H9 (cell line): Measurements from ENCODE around the gene FAM217A. TPM values are rescaled to one million over a fixed set of nuclear protein-coding genes. Genes with fewer than 3 reads are reported as not detected.

Experiments used
- DNase-seq: peaks from one replicate; pipeline ENCODE4 v3.0.0-alpha.2; 2017
- H2AFZ ChIP-seq: one replicate; pipeline ENCODE4 v1.6.1; 2013; ENCODE audit warnings: mild to moderate bottlenecking, low read length, control low read depth, moderate library complexity
- H2AK5ac ChIP-seq: 2 replicates; pipeline ENCODE4 v1.6.1; 2013; ENCODE audit warnings: low read length, control low read depth, mixed read lengths; ENCODE audit not compliant: insufficient read length
- H2BK120ac ChIP-seq: one replicate; pipeline ENCODE4 v1.6.1; 2013; ENCODE audit warnings: low read depth, mild to moderate bottlenecking, low read length, control low read depth, inconsistent platforms; ENCODE audit not compliant: poor library complexity, severe bottlenecking
- H2BK12ac ChIP-seq: 2 replicates; pipeline ENCODE4 v1.6.1; 2013; ENCODE audit warnings: low read length, control low read depth, mixed read lengths, low read depth; ENCODE audit not compliant: insufficient read length
- H2BK15ac ChIP-seq: 2 replicates; pipeline ENCODE4 v1.6.1; 2013; ENCODE audit warnings: low read depth, low read length, control low read depth
- H2BK20ac ChIP-seq: one replicate; pipeline ENCODE4 v1.6.1; 2013; ENCODE audit warnings: low read depth, mild to moderate bottlenecking, low read length, control low read depth, inconsistent platforms; ENCODE audit not compliant: poor library complexity, severe bottlenecking
- H2BK5ac ChIP-seq: 2 replicates; pipeline ENCODE4 v1.6.1; 2013; ENCODE audit warnings: low read length, control low read depth, mixed read lengths; ENCODE audit not compliant: insufficient read length
- H3K14ac ChIP-seq: 2 replicates; pipeline ENCODE4 v1.6.1; 2013; ENCODE audit warnings: low read length, control low read depth; ENCODE audit not compliant: insufficient read depth
- H3K18ac ChIP-seq: 2 replicates; pipeline ENCODE4 v1.6.1; 2013; ENCODE audit warnings: low read depth, mild to moderate bottlenecking, mixed read lengths, low read length, control low read depth; ENCODE audit not compliant: insufficient read length
- H3K23ac ChIP-seq: 2 replicates; pipeline ENCODE4 v1.6.1; 2013; ENCODE audit warnings: low read length, control low read depth, mixed read lengths, low read depth; ENCODE audit not compliant: insufficient read length
- H3K23me2 ChIP-seq: 2 replicates; pipeline ENCODE4 v1.6.1; 2013; ENCODE audit warnings: low read depth, mild to moderate bottlenecking, mixed read lengths, low read length, control low read depth; ENCODE audit not compliant: insufficient read length, poor library complexity, severe bottlenecking
- H3K27ac ChIP-seq: 2 replicates; pipeline ENCODE4 v1.5.1; 2013; ENCODE audit warnings: low read length, control low read depth, mixed read lengths, low read depth; ENCODE audit not compliant: insufficient read length
- H3K27me3 ChIP-seq: 2 replicates; pipeline ENCODE4 v1.6.1; 2013; ENCODE audit warnings: low read length, control low read depth, inconsistent platforms; ENCODE audit not compliant: insufficient read depth
- H3K4ac ChIP-seq: 2 replicates; pipeline ENCODE4 v1.6.1; 2013; ENCODE audit warnings: low read depth, mild to moderate bottlenecking, control low read depth, inconsistent platforms, low read length, moderate library complexity
- H3K4me1 ChIP-seq: 2 replicates; pipeline ENCODE4 v1.6.1; 2013; ENCODE audit warnings: low read length, control low read depth, inconsistent platforms; ENCODE audit not compliant: insufficient read depth
- H3K4me2 ChIP-seq: 2 replicates; pipeline ENCODE4 v1.6.1; 2013; ENCODE audit warnings: low read length, control low read depth, mixed read lengths; ENCODE audit not compliant: insufficient read length, insufficient read depth
- H3K56ac ChIP-seq: 2 replicates; pipeline ENCODE4 v1.6.1; 2013; ENCODE audit warnings: low read depth, mild to moderate bottlenecking, mixed read lengths, low read length, control low read depth; ENCODE audit not compliant: insufficient read length
- H3K79me1 ChIP-seq: 2 replicates; pipeline ENCODE4 v1.6.1; 2013; ENCODE audit warnings: low read depth, mild to moderate bottlenecking, moderate library complexity, low read length, control low read depth, inconsistent platforms; ENCODE audit not compliant: insufficient read depth, poor library complexity, severe bottlenecking
- H3K79me2 ChIP-seq: 2 replicates; pipeline ENCODE4 v1.6.1; 2013; ENCODE audit warnings: low read length, control low read depth, inconsistent platforms; ENCODE audit not compliant: insufficient read depth
- H3K9ac ChIP-seq: 2 replicates; pipeline ENCODE4 v1.6.1; 2013; ENCODE audit warnings: low read length, control low read depth, mixed read lengths; ENCODE audit not compliant: insufficient read length; ENCODE audit errors: extremely low read depth
- H3K9me3 ChIP-seq: one replicate; pipeline ENCODE4 v1.6.1; 2013; ENCODE audit warnings: low read depth, low read length, inconsistent platforms; ENCODE audit not compliant: control insufficient read depth
- H3T11ph ChIP-seq: one replicate; pipeline ENCODE4 v1.6.1; 2013; ENCODE audit warnings: mild to moderate bottlenecking, low read length, control low read depth, inconsistent platforms
- H4K20me1 ChIP-seq: one replicate; pipeline ENCODE4 v1.6.1; 2013; ENCODE audit not compliant: control insufficient read depth, insufficient read length, insufficient read depth
- H4K5ac ChIP-seq: 2 replicates; pipeline ENCODE4 v1.6.1; 2013; ENCODE audit warnings: low read depth, mild to moderate bottlenecking, mixed read lengths, low read length, control low read depth; ENCODE audit not compliant: insufficient read length
- H4K8ac ChIP-seq: replicated peaks from 2 replicates; pipeline ENCODE4 v1.6.1; 2013; ENCODE audit warnings: low read length, control low read depth, mixed read lengths, low read depth; ENCODE audit not compliant: insufficient read length
- H4K91ac ChIP-seq: 2 replicates; pipeline ENCODE4 v1.6.1; 2013; ENCODE audit warnings: low read depth, mild to moderate bottlenecking, moderate library complexity, mixed read lengths, low read length, control low read depth; ENCODE audit not compliant: insufficient read length
- H3K27ac Mint-ChIP-seq, 3 experiments: 2 replicates in 2 of 3; 3 replicates in 1 of 3; pipeline ENCODE4 v1.8.0; 2020 to 2021; ENCODE audit warnings: mixed read lengths in 3 of 3, mild to moderate bottlenecking in 1 of 3, moderate library complexity in 1 of 3
- H3K27me3 Mint-ChIP-seq: 2 replicates; pipeline ENCODE4 v1.8.0; 2021; ENCODE audit warnings: low read depth, mild to moderate bottlenecking, moderate library complexity, mixed read lengths
- H3K36me3 Mint-ChIP-seq, 3 experiments: 2 replicates in 2 of 3; 3 replicates in 1 of 3; pipeline ENCODE4 v1.8.0; 2020 to 2021; ENCODE audit warnings: low read depth in 3 of 3, mixed read lengths in 3 of 3; ENCODE audit not compliant: insufficient read depth in 1 of 3
- H3K4me1 Mint-ChIP-seq, 2 experiments: 2 replicates each; pipeline ENCODE4 v1.8.0; 2020; ENCODE audit warnings: mixed read lengths in 2 of 2
- H3K4me3 Mint-ChIP-seq, 2 experiments: 2 replicates in 1 of 2; 3 replicates in 1 of 2; pipeline ENCODE4 v1.8.0; 2020 to 2021; ENCODE audit warnings: mild to moderate bottlenecking in 2 of 2, mixed read lengths in 2 of 2, moderate library complexity in 1 of 2
- H3K9me3 Mint-ChIP-seq, 2 experiments: 2 replicates in 1 of 2; 3 replicates in 1 of 2; pipeline ENCODE4 v1.8.0; 2020; ENCODE audit warnings: mild to moderate bottlenecking in 2 of 2, mixed read lengths in 2 of 2, moderate library complexity in 1 of 2
- CTCF ChIP-seq: fragments of 200-600 bp; sonication (generic); conservative IDR thresholded peaks from 3 replicates; pipeline ENCODE4 v1.8.0; 2021; ENCODE audit warnings: antibody characterized with exemption, mild to moderate bottlenecking
- WGBS: extraction: QIAGEN DNeasy Blood & Tissue Kit; methylation state at CpG from one replicate; pipeline ENCODE4 v1.1.7; 2013; ENCODE audit warnings: missing lambda C conversion rate, low lambda C conversion rate, mixed read lengths; ENCODE audit not compliant: insufficient read length; ENCODE audit errors: extremely low coverage; 5-methylcytosine and 5-hydroxymethylcytosine counted together
- total RNA-seq: library from RNA; stranded (reverse); gene quantifications from 2 replicates; pipeline ENCODE4 v1.2.1, GENCODE V29; 2021

FAM217A gene
- total RNA-seq, 1 experiment from 2014 or later = not detected

GRCh38 chr6:4084444-4085331 is 5.8 kb upstream of the FAM217A start:
- no peaks in the 10 kb centered on the region for H3K23me2 ChIP-seq
- H3K14ac ChIP-seq = no peak overlapping the region
- Mint-ChIP-seq H3K27ac (peak overlapping the region in 2 of 3 experiments; percentile 19 to 36; a peak in 3 of 7 replicates), H3K4me3 (no peak overlapping the region), H3K27me3 (no peaks in the 10 kb centered on the region; the same call in 1 of the 2 replicates), H3K36me3 (no peaks in the 10 kb centered on the region), H3K4me1 (peaks cover 12 to 14% of the 10 kb centered on the region in 2 experiments), H3K9me3 (no peaks in the 10 kb centered on the region)
- H3K79me2 ChIP-seq = no peaks in the 10 kb centered on the region
- no peak overlapping the region for H3K27ac ChIP-seq
- no peak overlapping the region for H4K5ac ChIP-seq
- H3K23ac ChIP-seq = no peak overlapping the region
- no peak overlapping the region for H3K56ac ChIP-seq
- no peak overlapping the region for H3K18ac ChIP-seq
- H2AFZ ChIP-seq = peak overlapping the region; percentile 73
- no peaks in the 10 kb centered on the region for H4K20me1 ChIP-seq
- H2BK20ac ChIP-seq = no peak overlapping the region
- H3K4me2 ChIP-seq = no peak overlapping the region
- WGBS = no CpG with 5 or more reads among the region's 9 CpGs
- H2AK5ac ChIP-seq = no peak overlapping the region
- no peak overlapping the region for H3T11ph ChIP-seq
- H3K79me1 ChIP-seq = no peaks in the 10 kb centered on the region
- H3K4ac ChIP-seq = no peak overlapping the region
- no peak overlapping the region for H2BK12ac ChIP-seq
- H3K9me3 ChIP-seq = no peaks in the 10 kb centered on the region
- no peak overlapping the region for H3K9ac ChIP-seq
- H2BK15ac ChIP-seq = no peak overlapping the region
- no peak for DNase-seq
- H4K8ac ChIP-seq = no peak overlapping the region
- H3K27me3 ChIP-seq = no peaks in the 10 kb centered on the region
- H2BK5ac ChIP-seq = no peak overlapping the region
- H4K91ac ChIP-seq = no peak overlapping the region
- H3K4me1 ChIP-seq = no peaks in the 10 kb centered on the region
- H2BK120ac ChIP-seq = no peak overlapping the region
- no peak for TF ChIP-seq CTCF
